HG03558 (cell line): Measurements from ENCODE around the gene ASPDH.
"Not testable (repeated sequence)": the region's sequence is repeated elsewhere in the genome, so short reads cannot be mapped to it uniquely, and the experiment has no call there.

Experiments used
- ATAC-seq: cut with Tn5 transposase; IDR thresholded peaks from one replicate; pipeline ENCODE4 v1.9.1; 2021; ENCODE audit warnings: moderate number of reproducible peaks; ENCODE audit not compliant: unreplicated experiment; ENCODE audit errors: extremely low read depth

ASPDH gene

GRCh38 chr19:50548191-50549058 is 34.7 kb upstream of the ASPDH start:
- ATAC-seq: no peak

GRCh38 chr19:50547385-50548190 is 33.9 kb upstream of the ASPDH start:
- no peak for ATAC-seq

GRCh38 chr19:50546527-50547221 is 33.0 kb upstream of the ASPDH start:
- no peak for ATAC-seq

- no peak for ATAC-seq
Measured at GRCh38 chr19:50542943-50543342, 29.2 kb upstream of the ASPDH start.

- ATAC-seq: no peak
Measured at GRCh38 chr19:50537769-50538230, 24.1 kb upstream of the ASPDH start.

- ATAC-seq: no peak
Measured at GRCh38 chr19:50537306-50537685, 23.6 kb upstream of the ASPDH start.

GRCh38 chr19:50536662-50537305 is 23.1 kb upstream of the ASPDH start:
- no peak for ATAC-seq

GRCh38 chr19:50535672-50536187 is 22.0 kb upstream of the ASPDH start:
- no peak for ATAC-seq

GRCh38 chr19:50534478-50534877 is 20.8 kb upstream of the ASPDH start:
- no peak for ATAC-seq

GRCh38 chr19:50532952-50533351 is 19.2 kb upstream of the ASPDH start:
- no peak for ATAC-seq

GRCh38 chr19:50531171-50531612 is 17.5 kb upstream of the ASPDH start:
- ATAC-seq: no peak

GRCh38 chr19:50528052-50528451 is 14.3 kb upstream of the ASPDH start:
- not testable (repeated sequence) for ATAC-seq

- no peak for ATAC-seq
Measured at GRCh38 chr19:50522881-50523280, 9.2 kb upstream of the ASPDH start.

GRCh38 chr19:50520822-50521465 is 7.2 kb upstream of the ASPDH start:
- ATAC-seq: no peak

GRCh38 chr19:50519006-50519575 is 5.4 kb upstream of the ASPDH start:
- no peak for ATAC-seq

GRCh38 chr19:50518091-50519005 is 4.6 kb upstream of the ASPDH start:
- no peak for ATAC-seq

- ATAC-seq: no peak
Measured at GRCh38 chr19:50517704-50518075, 4.0 kb upstream of the ASPDH start.
